ENCODE data around the gene STARD3. TPM values are rescaled to one million over a fixed set of nuclear protein-coding genes. Genes with fewer than 3 reads are reported as not detected.

STARD3 gene
- total and polyA plus RNA-seq, 4 donors = 34.7 to 72.4 (median 46.9) TPM

DNA sequence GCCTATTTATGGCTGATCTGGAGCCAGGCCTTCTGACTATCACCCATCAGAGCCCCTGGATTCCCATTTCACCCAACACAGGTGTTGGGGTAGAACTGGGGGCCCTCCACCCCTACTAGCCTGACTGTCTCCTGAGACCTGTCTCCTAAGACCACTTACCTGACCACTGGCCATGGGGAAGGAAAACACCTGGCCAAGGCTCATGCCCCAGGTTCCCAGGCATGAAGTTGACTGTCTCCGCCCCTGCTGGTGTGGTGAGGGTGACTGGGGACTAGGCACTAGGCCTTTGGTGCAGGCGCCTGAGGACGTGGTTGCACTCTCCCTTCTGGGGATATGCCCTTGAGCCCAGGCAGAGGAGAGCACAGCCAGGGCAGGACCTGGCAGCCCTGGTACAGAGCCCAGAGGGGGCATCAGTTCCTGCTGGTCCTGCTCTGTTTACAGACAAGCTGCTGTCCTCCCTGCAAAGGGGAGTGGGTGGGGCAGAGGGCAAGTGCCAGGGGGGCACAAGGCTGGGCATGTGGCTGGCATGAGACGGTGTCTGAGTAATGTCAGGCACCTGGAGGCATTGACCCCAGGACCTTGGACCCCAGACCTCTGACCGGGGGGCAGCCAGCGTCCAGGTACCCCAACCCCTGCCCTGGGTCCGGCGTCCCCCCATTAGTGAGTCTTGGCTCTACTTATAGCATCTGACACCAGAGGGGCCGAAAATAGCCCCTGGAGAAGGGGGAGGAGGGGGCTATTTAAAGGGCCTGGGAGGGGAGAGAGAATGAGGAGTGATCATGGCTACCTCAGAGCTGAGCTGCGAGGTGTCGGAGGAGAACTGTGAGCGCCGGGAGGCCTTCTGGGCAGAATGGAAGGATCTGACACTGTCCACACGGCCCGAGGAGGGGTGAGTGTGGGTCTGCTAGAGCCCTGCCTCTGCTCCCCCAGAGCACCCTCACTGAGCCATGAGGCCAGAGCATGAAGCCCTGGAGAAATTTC is 27.9 kb downstream of the STARD3 start, which contains the start of gene TCAP:
TCAP (plus strand) TSS at position 769 of the 981 bp plus-strand sequence; CDS start at position 780, 11 bp downstream.
- 33 to 34% methylated on average over 15 of the region's 15 CpGs for WGBS, 2 donors
- peaks cover 0 to 3% of the 10 kb centered on the region in 2 donors for H3K36me3 ChIP-seq (ENCODE audit: control insufficient read depth in 1 of 2, insufficient read depth in 2 of 2, low read length in 1 of 2)
- H3K4me3 ChIP-seq (ENCODE audit: low read length in 2 of 2) = no peak within 1 kb of the TSS
- H3K9me3 ChIP-seq (ENCODE audit: control insufficient read depth, low read length) = no peaks in the 10 kb centered on the region
- no peaks in the 10 kb centered on the region for H3K27me3 ChIP-seq (ENCODE audit: control insufficient read depth in 1 of 2, insufficient read depth in 2 of 2, low read length in 1 of 2)
- intact Hi-C loops (cut with DNase I) = loop anchor here (5.0 kb wide), 2 partner anchors 37 to 62 kb away; partner anchors contain the start of gene ERBB2 (in 2 of the 2)
- no peaks in the 10 kb centered on the region for H3K4me1 ChIP-seq (ENCODE audit: control insufficient read depth in 1 of 2, insufficient read depth in 2 of 2, low read length in 2 of 2)
- no peak for ATAC-seq (ENCODE audit: low FRiP score)
- no peak for DNase-seq
- H3K27ac ChIP-seq (ENCODE audit: low read depth in 1 of 2, low read length in 2 of 2) = peak within 1 kb of the TSS; percentile 1 to 29

DNA sequence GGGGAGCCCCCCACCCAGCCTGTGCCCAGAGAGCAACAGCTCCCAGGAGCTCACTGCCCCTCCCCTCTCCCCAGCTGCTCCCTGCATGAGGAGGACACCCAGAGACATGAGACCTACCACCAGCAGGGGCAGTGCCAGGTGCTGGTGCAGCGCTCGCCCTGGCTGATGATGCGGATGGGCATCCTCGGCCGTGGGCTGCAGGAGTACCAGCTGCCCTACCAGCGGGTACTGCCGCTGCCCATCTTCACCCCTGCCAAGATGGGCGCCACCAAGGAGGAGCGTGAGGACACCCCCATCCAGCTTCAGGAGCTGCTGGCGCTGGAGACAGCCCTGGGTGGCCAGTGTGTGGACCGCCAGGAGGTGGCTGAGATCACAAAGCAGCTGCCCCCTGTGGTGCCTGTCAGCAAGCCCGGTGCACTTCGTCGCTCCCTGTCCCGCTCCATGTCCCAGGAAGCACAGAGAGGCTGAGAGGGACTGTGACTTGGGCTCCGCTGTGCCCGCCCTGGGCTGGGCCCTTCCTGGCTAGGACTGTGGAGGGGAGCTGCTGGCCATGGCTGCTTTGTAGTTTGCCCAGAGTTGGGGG is 28.8 kb downstream of the STARD3 start:
- intact Hi-C loops (cut with DNase I) = loop anchor here (2.0 to 5.0 kb wide), 3 partner anchors 37 to 62 kb away; partner anchors contain the start of gene ERBB2 (in 2 of the 2)
- Histone ChIP-seq H3K36me3 (ENCODE audit: control insufficient read depth in 1 of 2, insufficient read depth in 2 of 2, low read length in 1 of 2) (peaks cover 0 to 3% of the 10 kb centered on the region in 2 donors), H3K27me3 (ENCODE audit: control insufficient read depth in 1 of 2, insufficient read depth in 2 of 2, low read length in 1 of 2) (no peaks in the 10 kb centered on the region), H3K4me1 (ENCODE audit: control insufficient read depth in 1 of 2, insufficient read depth in 2 of 2, low read length in 2 of 2) (no peaks in the 10 kb centered on the region), H3K9me3 (ENCODE audit: control insufficient read depth, low read length) (no peaks in the 10 kb centered on the region), H3K4me3 (ENCODE audit: low read length in 2 of 2) (no peak overlapping the region), H3K27ac (ENCODE audit: low read depth in 1 of 2, low read length in 2 of 2) (peak overlapping the region; percentile 1 to 29)
- no peak for DNase-seq
- peak; percentile 0 for ATAC-seq (ENCODE audit: low FRiP score)
- 44 to 46% methylated on average over 17 of the region's 17 CpGs for WGBS, 2 donors

DNA sequence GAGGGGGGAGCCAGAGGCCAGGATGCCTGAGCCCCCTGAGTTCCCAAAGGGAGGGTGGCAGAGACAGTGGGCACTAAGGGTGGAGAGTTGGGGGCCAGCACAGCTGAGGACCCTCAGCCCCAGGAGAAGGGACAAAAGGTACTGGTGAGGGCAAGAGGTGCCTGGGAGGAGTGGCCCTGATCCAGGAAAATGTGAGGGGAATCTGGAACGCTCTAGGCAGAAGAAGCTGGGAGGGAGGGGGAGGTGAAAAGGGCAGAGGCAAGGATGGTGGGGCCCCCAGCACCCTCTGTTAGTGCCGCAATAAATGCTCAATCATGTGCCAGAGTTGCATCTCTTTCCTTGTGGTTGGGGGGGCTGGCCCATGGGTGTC is 29.3 kb downstream of the STARD3 start:
- no peaks in the 10 kb centered on the region for H3K9me3 ChIP-seq (ENCODE audit: control insufficient read depth, low read length)
- H3K27ac ChIP-seq (ENCODE audit: low read depth in 1 of 2, low read length in 2 of 2) = peak overlapping the region; percentile 1 to 29
- no peaks in the 10 kb centered on the region for H3K36me3 ChIP-seq (ENCODE audit: control insufficient read depth in 1 of 2, insufficient read depth in 2 of 2, low read length in 1 of 2)
- no peaks in the 10 kb centered on the region for H3K4me1 ChIP-seq (ENCODE audit: control insufficient read depth in 1 of 2, insufficient read depth in 2 of 2, low read length in 2 of 2)
- intact Hi-C loops (cut with DNase I) = loop anchor here (2.0 to 5.0 kb wide), 3 partner anchors 36 to 61 kb away; partner anchors contain the start of gene ERBB2 (in 2 of the 2)
- H3K27me3 ChIP-seq (ENCODE audit: control insufficient read depth in 1 of 2, insufficient read depth in 2 of 2, low read length in 1 of 2) = no peaks in the 10 kb centered on the region
- no peak for DNase-seq
- H3K4me3 ChIP-seq (ENCODE audit: low read length in 2 of 2) = no peak overlapping the region
- ATAC-seq (ENCODE audit: low FRiP score) = no peak
- WGBS, 2 donors = 6 to 19% methylated on average over 2 of the region's 2 CpGs

DNA sequence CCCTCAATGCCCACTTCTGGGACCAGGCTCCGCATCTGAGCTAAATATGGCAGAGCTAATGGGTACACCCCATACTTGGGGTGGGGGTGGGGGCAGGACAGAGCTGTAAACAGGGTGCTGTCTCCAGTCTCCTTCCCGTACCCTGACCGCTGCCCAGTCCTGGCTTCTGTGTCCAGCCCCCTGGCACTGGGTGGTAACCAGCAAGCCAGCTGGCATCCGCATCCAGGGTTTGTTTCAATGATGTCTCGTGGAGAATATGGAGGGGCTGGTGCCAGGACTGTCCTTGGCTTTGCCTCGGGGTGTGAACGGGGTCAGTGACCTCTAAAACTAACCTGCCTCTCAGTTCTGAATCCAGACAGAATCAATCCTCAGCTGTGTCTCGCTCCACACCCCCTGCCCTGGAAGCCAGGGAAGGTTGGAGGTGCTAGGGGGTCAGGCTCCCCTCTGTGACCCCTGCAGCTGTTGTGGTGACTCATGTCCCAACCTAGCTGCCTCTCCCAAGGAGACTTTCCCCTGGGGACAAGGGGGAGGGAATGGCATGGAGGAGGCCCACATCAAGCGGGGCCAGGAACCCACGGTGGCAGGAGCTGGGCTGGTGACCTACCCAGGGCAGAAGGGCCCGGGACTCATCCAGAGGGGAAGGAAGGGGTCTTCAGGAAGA is 29.8 kb downstream of the STARD3 start:
- no peak overlapping the region for H3K4me3 ChIP-seq (ENCODE audit: low read length in 2 of 2)
- H3K36me3 ChIP-seq (ENCODE audit: control insufficient read depth in 1 of 2, insufficient read depth in 2 of 2, low read length in 1 of 2) = no peaks in the 10 kb centered on the region
- ATAC-seq (ENCODE audit: low FRiP score) (peak; percentile 64), DNase-seq (peak; percentile 78 to 89)
- no peaks in the 10 kb centered on the region for H3K9me3 ChIP-seq (ENCODE audit: control insufficient read depth, low read length)
- intact Hi-C loops (cut with DNase I) = loop anchor here (2.0 to 5.0 kb wide), 3 partner anchors 36 to 61 kb away; partner anchors contain the start of gene ERBB2 (in 2 of the 2)
- H3K4me1 ChIP-seq (ENCODE audit: control insufficient read depth in 1 of 2, insufficient read depth in 2 of 2, low read length in 2 of 2) = no peaks in the 10 kb centered on the region
- 6 to 8% methylated on average over 11 of the region's 11 CpGs for WGBS, 2 donors
- H3K27me3 ChIP-seq (ENCODE audit: control insufficient read depth in 1 of 2, insufficient read depth in 2 of 2, low read length in 1 of 2) = no peaks in the 10 kb centered on the region
- H3K27ac ChIP-seq (ENCODE audit: low read depth in 1 of 2, low read length in 2 of 2) = peak overlapping the region in 1 of 2 donors; percentile 15

DNA sequence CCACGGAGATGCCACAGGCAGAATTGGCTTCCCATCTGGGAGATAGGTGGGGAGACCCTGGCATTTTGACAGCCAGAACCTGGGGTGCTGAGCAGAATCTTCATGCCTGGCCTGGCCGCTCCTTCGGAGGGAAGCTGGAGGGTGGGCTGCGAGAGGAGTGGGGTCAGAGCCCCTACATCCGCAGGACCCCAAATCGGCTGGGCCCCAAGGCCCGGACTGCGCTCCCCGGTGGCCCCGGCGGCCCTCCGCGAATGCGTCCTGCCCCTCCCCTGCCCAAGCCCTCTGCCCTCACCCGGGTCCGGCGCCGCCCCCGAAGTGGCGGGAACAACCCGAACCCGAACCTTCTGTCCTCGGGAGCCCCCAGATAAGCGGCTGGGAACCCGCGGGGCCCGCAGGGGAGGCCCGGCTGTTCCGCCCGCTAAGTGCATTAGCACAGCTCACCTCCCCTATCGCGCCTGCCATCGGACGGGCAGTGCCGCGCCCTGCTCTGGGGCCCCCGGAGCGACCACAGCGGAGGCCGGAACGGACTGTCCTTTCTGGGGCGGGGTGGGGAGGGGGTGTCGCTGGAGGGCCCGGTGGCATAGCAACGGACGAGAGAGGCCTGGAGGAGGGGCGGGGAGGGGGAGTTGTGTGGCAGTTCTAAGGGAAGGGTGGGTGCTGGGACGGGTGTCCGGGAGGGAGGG is 30.5 kb downstream of the STARD3 start:
- H3K36me3 ChIP-seq (ENCODE audit: control insufficient read depth in 1 of 2, insufficient read depth in 2 of 2, low read length in 1 of 2) = no peaks in the 10 kb centered on the region
- ATAC-seq (ENCODE audit: low FRiP score) (no peak), DNase-seq (no peak)
- H3K4me1 ChIP-seq (ENCODE audit: control insufficient read depth in 1 of 2, insufficient read depth in 2 of 2, low read length in 2 of 2) = no peaks in the 10 kb centered on the region
- peak overlapping the region in 1 of 2 donors; percentile 15 for H3K27ac ChIP-seq (ENCODE audit: low read depth in 1 of 2, low read length in 2 of 2)
- no peaks in the 10 kb centered on the region for H3K9me3 ChIP-seq (ENCODE audit: control insufficient read depth, low read length)
- no peaks in the 10 kb centered on the region for H3K27me3 ChIP-seq (ENCODE audit: control insufficient read depth in 1 of 2, insufficient read depth in 2 of 2, low read length in 1 of 2)
- 36 to 38% methylated on average over 41 to 49 of the region's 49 CpGs for WGBS, 2 donors
- no peak overlapping the region for H3K4me3 ChIP-seq (ENCODE audit: low read length in 2 of 2)
- intact Hi-C loops (cut with DNase I) = loop anchor here (2.0 to 5.0 kb wide), 3 partner anchors 35 to 60 kb away; partner anchors contain the start of gene ERBB2 (in 2 of the 2)

DNA sequence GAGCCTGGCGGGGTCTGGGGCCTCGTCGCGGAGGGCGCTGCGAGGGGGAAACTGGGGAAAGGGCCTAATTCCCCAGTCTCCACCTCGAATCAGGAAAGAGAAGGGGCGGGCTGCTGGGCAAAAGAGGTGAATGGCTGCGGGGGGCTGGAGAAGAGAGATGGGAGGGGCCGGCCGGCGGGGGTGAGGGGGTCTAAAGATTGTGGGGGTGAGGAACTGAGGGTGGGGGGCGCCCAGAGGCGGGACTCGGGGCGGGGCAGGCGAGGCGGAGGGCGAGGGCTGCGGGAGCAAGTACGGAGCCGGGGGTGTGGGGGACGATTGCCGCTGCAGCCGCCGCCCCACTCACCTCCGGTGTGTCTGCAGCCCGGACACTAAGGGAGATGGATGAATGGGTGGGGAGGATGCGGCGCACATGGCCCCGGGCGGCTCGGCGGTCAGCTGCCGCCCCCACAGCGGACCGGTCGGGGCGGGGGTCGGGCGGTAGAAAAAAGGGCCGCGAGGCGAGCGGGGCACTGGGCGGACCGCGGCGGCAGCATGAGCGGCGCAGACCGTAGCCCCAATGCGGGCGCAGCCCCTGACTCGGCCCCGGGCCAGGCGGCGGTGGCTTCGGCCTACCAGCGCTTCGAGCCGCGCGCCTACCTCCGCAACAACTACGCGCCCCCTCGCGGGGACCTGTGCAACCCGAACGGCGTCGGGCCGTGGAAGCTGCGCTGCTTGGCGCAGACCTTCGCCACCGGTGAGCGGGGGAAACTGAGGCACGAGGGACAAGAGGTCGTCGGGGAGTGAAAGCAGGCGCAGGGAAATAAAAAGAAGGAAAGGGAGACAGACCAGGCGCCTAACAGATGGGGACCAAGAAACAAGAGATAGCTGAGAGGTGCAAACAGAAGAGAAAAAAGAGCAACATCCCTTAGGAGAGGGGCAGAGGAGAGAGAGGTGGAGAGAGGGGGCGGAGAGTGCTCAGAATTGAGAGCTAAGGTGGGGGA is 31.3 kb downstream of the STARD3 start, which contains the start of gene PNMT:
PNMT (plus strand) TSS at position 509 of the 980 bp plus-strand sequence; CDS start at position 532, 23 bp downstream.
- Histone ChIP-seq H3K4me1 (ENCODE audit: control insufficient read depth in 1 of 2, insufficient read depth in 2 of 2, low read length in 2 of 2) (no peaks in the 10 kb centered on the region), H3K36me3 (ENCODE audit: control insufficient read depth in 1 of 2, insufficient read depth in 2 of 2, low read length in 1 of 2) (no peaks in the 10 kb centered on the region), H3K4me3 (ENCODE audit: low read length in 2 of 2) (no peak within 1 kb of the TSS), H3K27me3 (ENCODE audit: control insufficient read depth in 1 of 2, insufficient read depth in 2 of 2, low read length in 1 of 2) (no peaks in the 10 kb centered on the region), H3K9me3 (ENCODE audit: control insufficient read depth, low read length) (no peaks in the 10 kb centered on the region), H3K27ac (ENCODE audit: low read depth in 1 of 2, low read length in 2 of 2) (peak within 1 kb of the TSS in 1 of 2 donors; percentile 15)
- DNase-seq (peak; percentile 80 to 93), ATAC-seq (ENCODE audit: low FRiP score) (no peak)
- intact Hi-C loops (cut with DNase I) = loop anchor here (2.0 to 5.0 kb wide), 3 partner anchors 34 to 59 kb away; partner anchors contain the start of gene ERBB2 (in 2 of the 2)
- 11 to 13% methylated on average over 74 to 85 of the region's 85 CpGs for WGBS, 2 donors
